H1 (cell line): Measurements from ENCODE around the gene MTURN. TPM values are rescaled to one million over a fixed set of nuclear protein-coding genes. Genes with fewer than 3 reads are reported as not detected.

Source experiments
- CTCF ChIA-PET: fragments of 300-600 bp; sonication (Branson Sonifier 250); formaldehyde crosslinking; loops from one replicate; lab custom pipeline; 2021; ENCODE audit not compliant: partially characterized antibody; lab: Charles Lee
- POLR2A ChIA-PET: fragments of 300-600 bp; sonication (Branson Sonifier 250); formaldehyde crosslinking; loops from one replicate; lab custom pipeline; 2021; ENCODE audit warnings: inconsistent platforms; ENCODE audit not compliant: partially characterized antibody; lab: Charles Lee
- DNase-seq, 2 experiments: peaks; one replicate each; pipeline versions ENCODE4 v3.0.0 to v3.0.0-alpha.2; 2010 to 2022; ENCODE audit warnings: low spot score in 2 of 2, low read depth in 1 of 2, mixed read lengths in 1 of 2
- FAIRE-seq: peaks from 2 replicates; lab custom pipeline; 2011; peaks lifted over from hg19 to GRCh38; lab: Jason Lieb, UNC
- H2AFZ ChIP-seq: 2 replicates; pipeline ENCODE4 v1.8.1; 2012; ENCODE audit warnings: low read length, inconsistent platforms
- H2AK5ac ChIP-seq: 2 replicates; pipeline ENCODE4 v1.6.1; 2013; ENCODE audit warnings: low read depth, low read length
- H2BK120ac ChIP-seq: replicated peaks from 2 replicates; pipeline ENCODE3; 2013; ENCODE audit warnings: low read depth, low read length, inconsistent platforms
- H2BK12ac ChIP-seq: 2 replicates; pipeline ENCODE4 v1.6.1; 2013; ENCODE audit warnings: low read depth, low read length
- H2BK15ac ChIP-seq: 2 replicates; pipeline ENCODE4 v1.6.1; 2013; ENCODE audit warnings: low read length
- H2BK20ac ChIP-seq: 2 replicates; pipeline ENCODE4 v1.6.1; 2013; ENCODE audit warnings: low read length
- H2BK5ac ChIP-seq: 2 replicates; pipeline ENCODE4 v1.6.1; 2013; ENCODE audit warnings: low read depth, low read length
- H3K14ac ChIP-seq: 2 replicates; pipeline ENCODE4 v1.6.1; 2013; ENCODE audit warnings: inconsistent platforms; ENCODE audit not compliant: insufficient read length
- H3K18ac ChIP-seq: 2 replicates; pipeline ENCODE4 v1.6.1; 2013; ENCODE audit warnings: low read length; ENCODE audit errors: extremely low read depth
- H3K23ac ChIP-seq: 2 replicates; pipeline ENCODE4 v1.6.1; 2013; ENCODE audit warnings: inconsistent platforms; ENCODE audit not compliant: insufficient read length
- H3K23me2 ChIP-seq: 2 replicates; pipeline ENCODE4 v1.6.1; 2013; ENCODE audit warnings: low read depth, low read length
- H3K27ac ChIP-seq: 2 replicates; pipeline ENCODE4 v1.6.1; 2011; ENCODE audit warnings: low read depth, low read length, inconsistent platforms
- H3K27me3 ChIP-seq, 4 experiments: replicated peaks in 1 of 4; 1 replicate in 1 of 4; 2 replicates in 3 of 4; pipeline versions ENCODE4 v1.6.1 to v1.8.1; 2011 to 2013; ENCODE audit warnings: low read length in 3 of 4, mild to moderate bottlenecking in 3 of 4, inconsistent platforms in 2 of 4, mixed read lengths in 2 of 4, moderate library complexity in 1 of 4; ENCODE audit not compliant: control insufficient read depth in 3 of 4, insufficient read depth in 3 of 4; ENCODE audit errors: extremely low read depth in 1 of 4
- H3K36me3 ChIP-seq, 4 experiments: 2 replicates each; pipeline versions ENCODE4 v1.6.1 to v1.8.1; 2011 to 2013; ENCODE audit warnings: mild to moderate bottlenecking in 4 of 4, low read length in 3 of 4, moderate library complexity in 2 of 4, control low read depth in 1 of 4, inconsistent platforms in 1 of 4; ENCODE audit not compliant: insufficient read depth in 4 of 4, control insufficient read depth in 2 of 4
- H3K4ac ChIP-seq: replicated peaks from 2 replicates; pipeline ENCODE3; 2013; ENCODE audit warnings: low read length, low read depth, mixed read lengths, inconsistent platforms; ENCODE audit not compliant: insufficient read length
- H3K4me1 ChIP-seq, 4 experiments: replicated peaks in 1 of 4; 1 replicate in 1 of 4; 2 replicates in 3 of 4; pipeline versions ENCODE4 v1.6.1 to v1.8.1; 2011 to 2013; ENCODE audit warnings: low read length in 3 of 4, inconsistent platforms in 2 of 4, mixed read lengths in 1 of 4; ENCODE audit not compliant: insufficient read depth in 4 of 4, control insufficient read depth in 3 of 4
- H3K4me2 ChIP-seq, 2 experiments: 2 replicates each; pipeline versions ENCODE4 v1.6.1 to v1.8.1; 2011 to 2013; ENCODE audit warnings: low read depth in 2 of 2, low read length in 2 of 2, control low read depth in 1 of 2, inconsistent platforms in 1 of 2, mild to moderate bottlenecking in 1 of 2; ENCODE audit not compliant: insufficient read depth in 1 of 2
- H3K4me3 ChIP-seq, 4 experiments: fragments of 200-600, 300-600 bp in 1 of 4; sonication (generic), shearing (Covaris generic), sonication (Bioruptor Twin) in 1 of 4; 2 replicates each; pipeline versions ENCODE4 v1.5.1 to v1.8.1; 2011 to 2016; ENCODE audit warnings: low read length in 4 of 4, low read depth in 3 of 4, control low read depth in 2 of 4, inconsistent platforms in 2 of 4, mild to moderate bottlenecking in 2 of 4, mixed read lengths in 1 of 4, moderate library complexity in 1 of 4; ENCODE audit not compliant: insufficient read depth in 2 of 4; ENCODE audit errors: extremely low read depth in 1 of 4
- H3K56ac ChIP-seq: replicated peaks from 2 replicates; pipeline ENCODE3; 2013; ENCODE audit warnings: low read depth, mild to moderate bottlenecking, mixed read lengths, low read length, inconsistent platforms; ENCODE audit not compliant: insufficient read length
- H3K79me1 ChIP-seq: 2 replicates; pipeline ENCODE4 v1.6.1; 2013; ENCODE audit warnings: low read depth, low read length, control low read depth
- H3K79me2 ChIP-seq, 2 experiments: 2 replicates each; pipeline versions ENCODE4 v1.6.1 to v1.8.1; 2012 to 2013; ENCODE audit warnings: low read length in 2 of 2, mild to moderate bottlenecking in 2 of 2, inconsistent platforms in 1 of 2; ENCODE audit not compliant: insufficient read depth in 2 of 2, control insufficient read depth in 1 of 2
- H3K9ac ChIP-seq, 4 experiments: replicated peaks in 1 of 4; 1 replicate in 1 of 4; 2 replicates in 3 of 4; pipeline versions ENCODE4 v1.6.1 to v1.8.1; 2011 to 2013; ENCODE audit warnings: low read depth in 3 of 4, low read length in 3 of 4, control low read depth in 2 of 4, mild to moderate bottlenecking in 2 of 4, moderate library complexity in 2 of 4, inconsistent platforms in 1 of 4; ENCODE audit errors: extremely low read depth in 1 of 4
- H3K9me3 ChIP-seq, 2 experiments: 2 replicates each; pipeline versions ENCODE4 v1.6.1 to v1.8.1; 2012 to 2013; ENCODE audit warnings: mild to moderate bottlenecking in 2 of 2, moderate library complexity in 2 of 2, control low read depth in 1 of 2, inconsistent platforms in 1 of 2, low read depth in 1 of 2, low read length in 1 of 2, mixed read lengths in 1 of 2; ENCODE audit not compliant: insufficient read depth in 2 of 2
- H4K20me1 ChIP-seq, 2 experiments: replicated peaks in 1 of 2; 2 replicates each; pipeline versions ENCODE3 to v1.8.1; 2011 to 2013; ENCODE audit warnings: inconsistent platforms in 2 of 2, low read length in 2 of 2, mild to moderate bottlenecking in 1 of 2; ENCODE audit not compliant: insufficient read depth in 2 of 2, control insufficient read depth in 1 of 2
- H4K5ac ChIP-seq: 2 replicates; pipeline ENCODE4 v1.6.1; 2013; ENCODE audit warnings: low read length, low read depth, mixed read lengths, inconsistent platforms; ENCODE audit not compliant: insufficient read length
- H4K8ac ChIP-seq: 2 replicates; pipeline ENCODE4 v1.8.0; 2013; ENCODE audit warnings: mild to moderate bottlenecking, moderate library complexity, low read length, inconsistent platforms; ENCODE audit not compliant: insufficient read depth; ENCODE audit errors: extremely low read depth
- H4K91ac ChIP-seq: replicated peaks from 2 replicates; pipeline ENCODE3; 2013; ENCODE audit warnings: low read length, mixed read lengths, inconsistent platforms; ENCODE audit not compliant: insufficient read length
- ASH2L ChIP-seq: fragments of 200-600, 300-600 bp; sonication (generic); IDR thresholded peaks from one replicate; pipeline ENCODE4 v1.7.1; 2017; ENCODE audit warnings: low read length
- JUN ChIP-seq: IDR thresholded peaks from 2 replicates; pipeline ENCODE4 v1.6.1; 2011; ENCODE audit warnings: low read depth, mild to moderate bottlenecking, improper control_type of control experiment, low read length
- SP1 ChIP-seq: IDR thresholded peaks from 2 replicates; pipeline ENCODE4 v1.6.1; 2011; ENCODE audit warnings: low read depth, low read length
- TAF7 ChIP-seq: optimal IDR thresholded peaks from 2 replicates; pipeline ENCODE3; 2011; ENCODE audit warnings: low read depth, mild to moderate bottlenecking, inconsistent platforms, low read length, moderate library complexity, borderline replicate concordance
- ZNF274 ChIP-seq: IDR thresholded peaks from 2 replicates; pipeline ENCODE4 v1.7.0; 2012; ENCODE audit warnings: low read length, borderline replicate concordance; ENCODE audit errors: extremely low read depth
- WGBS, 2 experiments: shearing (Covaris generic) in 1 of 2; methylation state at CpG; one replicate each; pipeline versions ENCODE4 v1.1.6 to v1.1.7; 2013 to 2015; ENCODE audit warnings: low lambda C conversion rate in 2 of 2, mixed read lengths in 2 of 2, inconsistent platforms in 1 of 2, low coverage in 1 of 2, missing lambda C conversion rate in 1 of 2; ENCODE audit not compliant: insufficient replicate concordance in 2 of 2, insufficient coverage in 1 of 2, insufficient read length in 1 of 2; ENCODE audit errors: extremely low coverage in 1 of 2, missing lambda C conversion rate in 1 of 2; 5-methylcytosine and 5-hydroxymethylcytosine counted together
- polyA plus RNA-seq, 7 experiments: library from polyadenylated mRNA; depleted of rRNA in 3 of 7; stranded (reverse) in 5 of 7; unstranded in 2 of 7; fragments of >200 nt in 5 of 7; fragments of 200-250 nt in 2 of 7; gene quantifications; 1 replicate in 5 of 7; 2 replicates in 1 of 7; 4 replicates in 1 of 7; pipeline versions ENCODE4 v1.2.1 to v1.2.3, GENCODE V29; 2011 to 2013; ENCODE audit warnings: missing spikeins in 2 of 7, mixed read lengths in 2 of 7
- total RNA-seq: library from RNA; stranded (reverse); fragmentation: NEBNext Ultra II Directional; extraction: Animal tissue kit (Norgen Biotek cat#: 25700); gene quantifications from 2 replicates; pipeline ENCODE4 v1.2.1, GENCODE V29; 2021

The MTURN gene
- total and polyA plus RNA-seq, 2 of the 8 experiments (the other 6 are each of a cell fraction or from before 2014, with no cell fraction given) = 2.6 to 5.8 TPM

DNA sequence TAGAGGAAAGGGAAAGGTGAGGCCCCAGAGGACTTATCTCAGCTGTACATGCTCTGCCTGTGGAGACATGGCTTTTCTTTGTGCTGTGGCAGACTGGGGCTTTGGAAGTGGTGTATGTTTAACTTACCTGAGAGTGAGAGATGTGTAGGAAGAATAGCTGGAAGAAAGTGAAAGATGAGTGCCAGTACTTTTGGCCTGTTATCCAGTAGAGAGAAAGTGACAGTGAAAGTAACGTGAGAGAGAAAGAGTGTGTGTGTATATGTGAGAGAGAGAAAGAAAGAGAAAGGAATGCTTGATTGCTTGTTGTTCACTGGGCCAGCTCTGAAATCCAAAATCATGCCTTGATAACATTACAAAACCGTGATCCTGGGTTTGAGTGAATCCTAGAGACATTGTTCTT lies 25.5 kb downstream of the MTURN start:
- CTCF ChIA-PET = interaction anchor here (0.7 to 2.5 kb wide), 6 partner anchors 10 to 404 kb away, joined by 3 to 10 read pairs (median 4); no protein-coding TSS in a partner anchor
- no peak overlapping the region for H3K14ac ChIP-seq
- no peak overlapping the region for H3K4me3 ChIP-seq
- H3K36me3 ChIP-seq = no peaks in the 10 kb centered on the region
- no peak overlapping the region for H2BK20ac ChIP-seq
- no peak overlapping the region for H3K4me2 ChIP-seq
- H2BK15ac ChIP-seq = no peak overlapping the region
- no peaks in the 10 kb centered on the region for H3K79me1 ChIP-seq
- H2AFZ ChIP-seq = no peak overlapping the region
- H3K9me3 ChIP-seq = no peaks in the 10 kb centered on the region
- H3K18ac ChIP-seq = no peak overlapping the region
- H4K20me1 ChIP-seq = no peaks in the 10 kb centered on the region
- H3K9ac ChIP-seq = no peak overlapping the region
- H2BK12ac ChIP-seq = 0 out of 2 replicates have a peak overlapping the region, but pooled peaks have one; percentile 32
- H3K27ac ChIP-seq = no peak overlapping the region
- no peaks in the 10 kb centered on the region for H3K27me3 ChIP-seq
- no peak overlapping the region for H4K8ac ChIP-seq
- POLR2A ChIA-PET = no interaction called here
- FAIRE-seq (no peak), DNase-seq (no peak)
- H3K23ac ChIP-seq = no peak overlapping the region
- no peak overlapping the region for H4K5ac ChIP-seq
- no peaks in the 10 kb centered on the region for H3K23me2 ChIP-seq
- no peak overlapping the region for H3K56ac ChIP-seq
- WGBS, 2 experiments = 88 to 100% methylated on average over 1 to 2 of the region's 2 CpGs
- peak overlapping the region; percentile 14; the same call in 1 of the 2 replicates for H2AK5ac ChIP-seq
- H2BK120ac ChIP-seq = no peak overlapping the region
- H3K79me2 ChIP-seq = no peaks in the 10 kb centered on the region
- no peak overlapping the region for H3K4ac ChIP-seq
- H3K4me1 ChIP-seq = peaks cover 6 to 12% (median 11%) of the 10 kb centered on the region in 4 experiments
- no peak overlapping the region; the same call in 1 of the 2 replicates for H2BK5ac ChIP-seq
- TF ChIP-seq JUN (no peak), ZNF274 (no peak), ASH2L (no peak), SP1 (no peak), TAF7 (no peak)
- H4K91ac ChIP-seq = no peak overlapping the region
